ENCODE measurements around the gene CNTN4.

Gene CNTN4

DNA sequence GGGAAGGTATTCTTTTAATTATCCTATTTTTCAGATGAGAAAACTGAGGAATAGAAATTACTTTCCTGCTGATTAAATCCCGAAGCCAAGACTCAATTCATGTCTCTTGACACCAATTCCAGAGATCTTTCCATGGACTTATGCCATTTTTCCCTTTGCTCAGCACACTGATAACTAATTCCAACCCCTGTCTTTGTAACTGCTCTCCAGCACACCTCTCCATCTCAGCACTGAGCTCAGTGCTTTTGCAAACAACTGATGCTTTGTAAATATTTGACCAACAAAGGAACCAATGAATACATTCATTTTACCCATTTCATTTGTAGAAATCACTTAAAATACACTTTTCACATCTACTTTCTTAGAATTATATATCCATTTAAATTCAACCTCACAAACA, 762.5 kb downstream of the CNTN4 start:
- no peak for DNase-seq (ENCODE audit: low read depth)

- no peak for DNase-seq (ENCODE audit: low read depth)
These were observed 763.3 kb downstream of the CNTN4 start for GRCh38 chr3:2861920-2862319.

DNA sequence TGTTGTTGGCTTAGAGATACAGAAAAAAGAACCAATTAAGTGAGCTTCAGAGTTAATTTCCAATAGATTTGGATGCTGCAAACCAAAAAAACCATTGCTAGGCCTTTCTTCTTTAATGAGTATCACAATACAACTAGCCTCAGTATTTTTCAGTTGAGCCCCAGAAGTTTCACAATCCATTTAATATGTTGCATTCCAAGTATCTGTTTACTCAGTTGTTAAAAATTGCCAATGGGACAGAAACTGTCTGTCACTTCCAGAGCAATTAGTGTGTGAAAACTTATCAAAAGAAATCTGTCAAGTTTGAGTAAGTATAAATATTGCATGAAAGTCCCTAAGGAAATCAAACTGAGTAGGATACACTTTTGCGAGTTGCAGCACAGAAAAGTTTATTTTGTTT, 763.7 kb downstream of the CNTN4 start:
- no peak for DNase-seq (ENCODE audit: low read depth)

- no peak for DNase-seq (ENCODE audit: low read depth)
These were observed 764.5 kb downstream of the CNTN4 start for GRCh38 chr3:2863127-2863526.

DNA sequence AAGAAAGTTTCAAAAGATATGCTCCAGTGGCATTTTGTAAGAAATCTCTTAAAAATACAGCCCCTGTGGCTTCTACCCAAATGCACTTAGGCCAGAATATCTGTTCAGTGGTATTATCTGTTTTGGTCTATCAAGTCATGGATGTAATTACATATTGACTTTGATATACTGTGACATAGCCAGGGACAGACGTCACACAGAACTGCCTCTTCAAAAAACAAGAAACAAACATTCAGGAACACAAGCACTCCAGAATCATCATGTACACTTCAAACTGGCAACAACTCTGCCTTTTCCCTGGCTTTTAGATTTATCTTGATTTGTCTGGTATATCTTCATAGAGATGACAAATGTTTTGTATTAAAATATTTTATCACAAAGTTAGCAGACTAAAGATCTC, 771.2 kb downstream of the CNTN4 start:
- DNase-seq (ENCODE audit: low read depth) = no peak

- DNase-seq (ENCODE audit: low read depth) = no peak
These were observed 772.2 kb downstream of the CNTN4 start for GRCh38 chr3:2870724-2871333.

- no peak for DNase-seq (ENCODE audit: low read depth)
These were observed 774.2 kb downstream of the CNTN4 start for GRCh38 chr3:2872884-2873283.

- no peak for DNase-seq (ENCODE audit: low read depth)
These were observed 775.3 kb downstream of the CNTN4 start for GRCh38 chr3:2873986-2874385.

- no peak for DNase-seq (ENCODE audit: low read depth)
These were observed 777.0 kb downstream of the CNTN4 start for GRCh38 chr3:2875699-2876098.

- DNase-seq (ENCODE audit: low read depth) = no peak
These were observed 777.7 kb downstream of the CNTN4 start for GRCh38 chr3:2876362-2876761.

DNA sequence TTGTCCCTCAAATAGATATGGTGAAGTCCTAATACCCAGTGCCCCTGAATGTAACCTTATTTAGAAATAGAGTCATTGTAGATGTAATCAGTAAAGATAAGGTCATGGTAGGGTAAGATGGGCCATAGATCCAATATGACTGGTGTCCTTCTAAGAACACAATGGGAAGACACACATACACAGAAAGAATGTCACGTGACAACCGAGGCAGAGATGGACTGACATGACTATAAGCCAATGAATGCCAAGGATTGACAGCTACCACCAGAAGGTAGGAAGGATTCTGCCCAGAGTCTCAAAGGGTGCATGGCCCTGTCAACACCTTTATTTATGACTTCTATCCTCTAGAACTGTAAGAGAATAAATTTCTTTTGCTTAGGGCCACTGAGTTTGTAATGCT, 780.4 kb downstream of the CNTN4 start:
- DNase-seq (ENCODE audit: low read depth) = no peak

DNA sequence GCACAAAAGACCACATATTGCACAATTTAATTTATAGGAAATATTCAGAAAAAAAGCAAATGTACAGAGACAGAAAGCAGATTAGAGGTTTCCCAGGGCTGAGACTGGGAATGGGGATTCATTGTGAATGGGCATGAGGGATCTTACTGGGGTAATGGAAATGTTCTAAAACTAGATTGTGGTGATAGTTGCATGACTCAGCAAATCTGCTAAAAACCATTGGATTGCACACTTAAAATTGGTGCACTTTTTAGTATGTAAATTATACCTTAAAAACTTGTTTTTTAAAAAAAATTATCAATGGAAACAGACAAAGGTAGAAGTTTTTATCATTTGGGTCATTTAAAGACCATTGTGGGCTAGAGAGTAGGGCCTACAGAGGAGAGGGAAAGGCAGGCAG, 780.9 kb downstream of the CNTN4 start:
- no peak for DNase-seq (ENCODE audit: low read depth)

- no peak for DNase-seq (ENCODE audit: low read depth)
These were observed 781.6 kb downstream of the CNTN4 start for GRCh38 chr3:2880218-2880756.

GRCh38 chr3:2883283-2883682, 784.6 kb downstream of the CNTN4 start:
- DNase-seq (ENCODE audit: low read depth) = no peak

DNA sequence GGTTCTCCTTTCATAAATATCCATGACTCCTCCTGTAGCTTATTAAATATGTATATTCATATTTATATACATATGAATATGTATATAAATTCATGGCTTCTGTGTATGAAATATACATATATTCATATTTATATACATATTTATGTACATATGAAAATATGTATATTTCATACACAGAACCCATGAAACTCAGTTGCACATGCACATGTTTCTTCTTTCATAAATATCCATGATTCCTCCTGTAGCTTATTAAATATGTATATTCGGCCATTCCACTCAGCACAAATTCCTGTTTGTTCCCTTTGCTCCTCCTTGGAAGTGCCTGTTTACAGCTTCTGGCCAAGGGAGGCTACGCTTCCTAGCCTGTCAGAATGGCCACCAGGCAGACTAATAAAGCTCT, 789.9 kb downstream of the CNTN4 start:
- DNase-seq (ENCODE audit: low read depth) = no peak

DNA sequence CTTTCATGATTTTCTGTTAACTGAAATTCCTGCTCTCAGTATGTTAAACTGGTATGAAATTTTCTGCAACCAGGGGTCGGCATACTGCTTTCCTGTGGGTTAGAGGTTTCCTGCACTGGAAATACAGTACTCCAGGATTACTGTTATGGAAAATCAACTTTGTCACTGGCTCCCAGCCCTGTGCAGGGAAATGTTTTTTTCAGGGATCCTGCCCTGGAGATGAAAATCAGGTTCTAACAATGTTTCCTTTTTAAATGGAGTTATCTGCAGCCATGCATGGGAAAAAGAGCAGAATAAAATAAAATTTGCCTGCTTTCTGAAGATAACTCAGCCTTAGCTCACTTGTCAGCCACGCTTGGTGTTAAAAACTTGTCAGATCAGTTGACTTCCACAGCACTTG, 791.1 kb downstream of the CNTN4 start:
- no peak for DNase-seq (ENCODE audit: low read depth)

DNA sequence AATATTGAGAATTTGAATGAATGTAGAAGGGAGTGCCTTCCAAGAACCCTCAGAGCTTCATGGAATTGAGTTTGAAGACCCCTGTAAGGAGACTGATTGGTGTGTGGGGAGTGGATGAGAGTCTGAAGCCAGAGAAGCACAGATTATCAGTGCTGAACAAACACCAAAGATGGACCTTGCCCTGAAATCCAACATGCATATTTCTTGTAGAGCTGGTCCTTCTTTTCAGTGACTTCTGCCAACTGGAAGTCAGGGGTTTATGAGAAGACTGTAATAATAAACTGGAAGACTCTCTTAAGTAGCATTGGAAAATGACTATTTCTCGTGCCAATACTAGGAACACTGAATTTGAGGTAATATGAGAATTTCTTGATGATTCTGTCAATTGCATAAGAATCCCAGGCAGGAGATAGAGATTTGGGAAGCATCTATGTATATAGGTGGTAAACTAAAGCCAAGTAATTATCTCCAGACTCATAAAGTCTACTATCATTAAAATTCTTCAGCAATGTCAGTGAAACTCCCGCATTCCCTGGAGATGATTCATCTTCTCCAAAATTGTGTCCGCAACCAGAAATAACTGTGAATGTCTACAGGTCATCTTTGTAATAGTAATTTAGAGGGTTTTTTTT, 797.8 kb downstream of the CNTN4 start:
- no peak for DNase-seq (ENCODE audit: low read depth)

DNA sequence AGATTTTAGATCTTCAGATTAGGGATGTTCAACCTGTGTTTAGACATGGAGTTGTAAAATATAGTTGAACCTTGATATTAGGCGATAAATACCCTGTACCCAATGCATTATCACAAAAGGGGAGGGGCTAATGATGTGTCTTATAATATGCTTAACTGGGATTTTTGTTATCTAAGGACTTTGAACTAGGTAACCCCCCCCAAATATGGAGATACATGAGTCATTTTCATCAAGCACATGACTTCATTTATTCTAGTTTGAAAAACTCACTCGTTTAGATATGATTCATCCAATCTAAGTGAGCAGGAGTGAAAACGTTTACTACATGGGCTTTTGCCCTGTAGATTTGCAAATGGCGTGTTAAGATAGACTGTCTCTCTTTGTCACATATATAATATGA, 799.2 kb downstream of the CNTN4 start:
- no peak for DNase-seq (ENCODE audit: low read depth)

DNA sequence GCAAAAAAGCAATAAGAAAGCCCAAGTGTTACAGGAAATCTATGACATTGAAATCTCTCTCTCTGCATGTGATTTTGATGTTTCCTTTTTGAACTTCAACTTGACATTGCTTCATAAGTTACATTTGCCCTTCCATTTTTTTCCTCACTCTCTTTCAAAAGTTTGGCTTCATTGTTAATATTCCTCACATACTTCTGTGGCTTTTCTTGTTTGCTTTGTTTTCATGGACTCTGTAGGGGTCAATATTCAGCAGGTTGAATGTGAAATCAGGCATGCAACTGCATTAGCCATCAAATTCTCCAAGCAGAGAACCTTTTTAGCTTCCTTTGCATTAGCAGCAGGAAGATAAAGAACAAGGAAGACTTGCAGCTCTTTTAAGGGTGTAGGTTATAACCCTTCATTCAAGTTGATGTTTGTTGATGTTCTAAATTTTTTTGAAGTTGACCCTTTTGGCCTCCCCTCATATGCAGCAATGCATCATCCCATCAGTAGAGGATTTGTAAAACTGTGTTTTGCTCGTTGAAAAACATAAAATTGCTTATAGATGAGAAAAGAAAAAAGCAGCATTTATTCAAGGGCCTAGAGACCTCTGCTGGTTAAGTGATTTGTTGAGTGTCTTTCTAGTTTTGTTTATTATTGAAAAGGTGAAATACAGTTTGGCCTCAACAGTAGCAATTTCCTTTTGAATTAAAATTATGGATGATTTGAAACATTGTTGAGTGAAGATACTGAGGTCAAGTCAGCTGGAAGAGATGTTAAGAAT, 800.1 kb downstream of the CNTN4 start:
- DNase-seq (ENCODE audit: low read depth) = no peak

DNA sequence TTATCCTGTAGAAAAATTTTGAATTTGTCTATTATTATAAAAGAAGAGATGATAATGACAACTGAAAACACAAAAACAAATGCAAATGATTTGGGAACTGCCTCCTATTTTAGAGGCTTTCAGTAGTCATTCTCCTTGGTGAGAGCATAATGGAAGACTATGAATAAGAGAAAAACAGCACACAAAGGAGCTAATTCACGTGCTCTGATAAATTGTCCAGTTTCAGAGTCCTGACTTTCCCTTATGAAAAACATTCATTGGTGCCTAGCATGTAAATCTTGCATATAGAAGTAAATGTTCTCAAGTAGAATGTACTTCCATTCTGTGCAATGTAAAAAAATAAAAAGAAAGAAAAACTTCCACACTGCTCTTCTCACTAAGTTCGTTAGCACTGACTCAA, 805.4 kb downstream of the CNTN4 start:
- no peak for DNase-seq (ENCODE audit: low read depth)

DNA sequence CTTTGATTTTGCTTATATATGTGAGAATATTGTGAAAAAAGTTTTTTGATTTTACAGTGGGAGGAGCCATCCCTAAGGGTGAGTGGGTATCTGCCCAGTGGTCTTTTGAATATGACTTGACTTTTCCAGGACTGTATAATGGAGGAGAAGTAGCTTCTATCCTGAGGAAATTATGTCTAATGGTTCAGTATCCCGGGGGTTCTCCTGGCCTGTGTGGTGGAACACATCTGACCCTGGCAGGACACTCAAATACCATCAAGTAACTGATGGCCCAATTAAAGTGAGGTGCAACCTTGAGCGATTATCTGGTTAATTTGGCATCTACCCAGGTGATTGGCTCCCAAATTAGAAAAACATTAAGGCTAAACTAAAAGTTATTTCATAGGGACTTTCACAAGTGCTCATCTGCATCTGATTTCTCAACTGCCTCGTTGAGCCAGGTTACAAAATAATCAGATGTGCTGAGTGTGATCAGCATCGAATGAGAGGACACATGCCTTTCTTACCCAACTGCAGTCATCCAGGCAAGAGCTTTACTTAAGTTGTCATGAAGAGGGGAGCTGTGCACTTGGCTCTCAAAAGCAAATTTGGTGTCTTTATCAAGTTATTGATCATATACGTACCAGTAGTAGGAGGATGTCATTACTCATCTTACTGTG, 810.2 kb downstream of the CNTN4 start:
- no peak for DNase-seq (ENCODE audit: low read depth)

- no peak for DNase-seq (ENCODE audit: low read depth)
These were observed 812.3 kb downstream of the CNTN4 start for GRCh38 chr3:2910997-2911396.

GRCh38 chr3:2915826-2916225, 817.2 kb downstream of the CNTN4 start:
- no peak for DNase-seq (ENCODE audit: low read depth)
